GM12891 (cell line): ENCODE data around the gene EFNA4.

ENCODE experiments used
- POLR2A ChIP-seq: IDR thresholded peaks from 2 replicates; pipeline ENCODE4 v1.6.1; 2011; ENCODE audit warnings: low read depth, low read length, control low read depth
- POLR2AphosphoS5 ChIP-seq: IDR thresholded peaks from 2 replicates; pipeline ENCODE4 v1.6.1; 2011; ENCODE audit warnings: low read depth, low read length, control low read depth
- POU2F2 ChIP-seq: IDR thresholded peaks from 2 replicates; pipeline ENCODE4 v1.6.1; 2011; ENCODE audit warnings: low read depth, mild to moderate bottlenecking, control low read depth, low read length, moderate library complexity
- SPI1 ChIP-seq: IDR thresholded peaks from 2 replicates; pipeline ENCODE4 v1.6.1; 2011; ENCODE audit warnings: low read depth, low read length, control low read depth
- TAF1 ChIP-seq: IDR thresholded peaks from 2 replicates; pipeline ENCODE4 v1.6.1; 2011; ENCODE audit warnings: low read depth, low read length, control low read depth

GRCh38 chr1:155094622-155094948, 31.0 kb downstream of the EFNA4 start:
- no peak for TF ChIP-seq TAF1
- no peak for TF ChIP-seq POLR2A
- TF ChIP-seq POLR2AphosphoS5 = no peak
- no peak for TF ChIP-seq SPI1
- no peak for TF ChIP-seq POU2F2
